Measurements from ENCODE around the gene CNKSR1. TPM values are rescaled to one million over a fixed set of nuclear protein-coding genes. Genes with fewer than 3 reads are reported as not detected.

The CNKSR1 gene
- total RNA-seq, 1 experiment from 2014 or later: 32.1 TPM

- no peaks in the 10 kb centered on the region for H3F3A ChIP-seq (ENCODE audit: low read length, unreplicated experiment)
- ChIA-PET POLR2A (ENCODE audit: unreplicated experiment) (no interaction called here), CTCF (interaction anchor here (0.5 kb wide), 1 partner anchor 191 kb away, joined by 4 read pairs; the partner anchor contains the start of gene PAFAH2)
- H3K27ac ChIP-seq (ENCODE audit: low read length): no peak overlapping the region
- H3K9me3 ChIP-seq (ENCODE audit: low read length): no peaks in the 10 kb centered on the region
- no peak overlapping the region for H2AFZ ChIP-seq (ENCODE audit: low read length)
- H3K79me2 ChIP-seq (ENCODE audit: low read length): no peaks in the 10 kb centered on the region
- no peak overlapping the region for H3K9ac ChIP-seq (ENCODE audit: low read length)
- peaks cover 7% of the 10 kb centered on the region; the same call in 1 of the 2 replicates for H3K36me3 ChIP-seq (ENCODE audit: low read depth, low read length)
- H3K9me2 ChIP-seq (replicated peaks; ENCODE audit: low read length): no peaks in the 10 kb centered on the region
- no peaks in the 10 kb centered on the region for H3K4me1 ChIP-seq (ENCODE audit: insufficient read depth, low read length)
- TF ChIP-seq EZH2 (IDR thresholded peaks at IDR 0.05; ENCODE audit: low read length, unreplicated experiment) (no peak), EZH2phosphoT487 (IDR thresholded peaks at IDR 0.05; ENCODE audit: borderline replicate concordance, low read length) (no peak), CTCF (conservative IDR thresholded peaks at IDR 0.05; ENCODE audit: low read depth, low read length) (no peak)
- no peak overlapping the region for H3K4me3 ChIP-seq (ENCODE audit: low read length)
- H4K20me1 ChIP-seq (ENCODE audit: low read length): no peaks in the 10 kb centered on the region
- ATAC-seq: no peak
- no TSS peak for BruUV-seq (replicated peaks)
- H3K4me2 ChIP-seq (ENCODE audit: low read length): no peak overlapping the region
- intact Hi-C loops (cut with micrococcal nuclease): no loop called here
- H3K27me3 ChIP-seq (ENCODE audit: low read length): no peaks in the 10 kb centered on the region
- DNase-seq: no peak
Observed at GRCh38 chr1:26188477-26188876, 11.2 kb downstream of the CNKSR1 start.

GRCh38 chr1:26189331-26189730 is 12.0 kb downstream of the CNKSR1 start:
- no peak overlapping the region for H2AFZ ChIP-seq (ENCODE audit: low read length)
- no peaks in the 10 kb centered on the region for H4K20me1 ChIP-seq (ENCODE audit: low read length)
- ChIA-PET POLR2A (ENCODE audit: unreplicated experiment) (no interaction called here), CTCF (interaction anchor here (0.6 kb wide), 2 partner anchors 578 to 1549 kb away, joined by 3 to 7 read pairs; no protein-coding TSS in a partner anchor)
- DNase-seq (no peak), ATAC-seq (no peak)
- no peak overlapping the region for H3K27ac ChIP-seq (ENCODE audit: low read length)
- H3F3A ChIP-seq (ENCODE audit: low read length, unreplicated experiment): no peaks in the 10 kb centered on the region
- intact Hi-C loops (cut with micrococcal nuclease): no loop called here
- no peaks in the 10 kb centered on the region for H3K27me3 ChIP-seq (ENCODE audit: low read length)
- H3K9me3 ChIP-seq (ENCODE audit: low read length): no peaks in the 10 kb centered on the region
- H3K9ac ChIP-seq (ENCODE audit: low read length): no peak overlapping the region
- no peak overlapping the region for H3K4me3 ChIP-seq (ENCODE audit: low read length)
- no peaks in the 10 kb centered on the region for H3K9me2 ChIP-seq (replicated peaks; ENCODE audit: low read length)
- no peak overlapping the region for H3K4me2 ChIP-seq (ENCODE audit: low read length)
- H3K4me1 ChIP-seq (ENCODE audit: insufficient read depth, low read length): no peaks in the 10 kb centered on the region
- no peaks in the 10 kb centered on the region for H3K79me2 ChIP-seq (ENCODE audit: low read length)
- H3K36me3 ChIP-seq (ENCODE audit: low read depth, low read length): peaks cover 7% of the 10 kb centered on the region; the same call in 1 of the 2 replicates
- TF ChIP-seq EZH2 (IDR thresholded peaks at IDR 0.05; ENCODE audit: low read length, unreplicated experiment) (no peak), EZH2phosphoT487 (IDR thresholded peaks at IDR 0.05; ENCODE audit: borderline replicate concordance, low read length) (no peak), CTCF (conservative IDR thresholded peaks at IDR 0.05; ENCODE audit: low read depth, low read length) (no peak)
- TSS peak; percentile 48 for BruUV-seq (replicated peaks)

GRCh38 chr1:26189751-26190275 is 12.5 kb downstream of the CNKSR1 start:
- Histone ChIP-seq H3K79me2 (ENCODE audit: low read length) (no peaks in the 10 kb centered on the region), H3K27me3 (ENCODE audit: low read length) (no peaks in the 10 kb centered on the region), H3K36me3 (ENCODE audit: low read depth, low read length) (peaks cover 7% of the 10 kb centered on the region; the same call in 1 of the 2 replicates), H3F3A (ENCODE audit: low read length, unreplicated experiment) (no peaks in the 10 kb centered on the region), H3K4me1 (ENCODE audit: insufficient read depth, low read length) (no peaks in the 10 kb centered on the region), H3K4me2 (ENCODE audit: low read length) (no peak overlapping the region), H3K9ac (ENCODE audit: low read length) (no peak overlapping the region), H4K20me1 (ENCODE audit: low read length) (no peaks in the 10 kb centered on the region), H3K9me3 (ENCODE audit: low read length) (no peaks in the 10 kb centered on the region), H2AFZ (ENCODE audit: low read length) (no peak overlapping the region), H3K27ac (ENCODE audit: low read length) (no peak overlapping the region), H3K4me3 (ENCODE audit: low read length) (no peak overlapping the region), H3K9me2 (replicated peaks; ENCODE audit: low read length) (no peaks in the 10 kb centered on the region)
- TF ChIP-seq CTCF (conservative IDR thresholded peaks at IDR 0.05; ENCODE audit: low read depth, low read length): 0 out of 2 replicates have a peak, but pooled peaks have one; percentile 15
- TF ChIP-seq EZH2 (IDR thresholded peaks at IDR 0.05; ENCODE audit: low read length, unreplicated experiment): no peak
- no peak for TF ChIP-seq EZH2phosphoT487 (IDR thresholded peaks at IDR 0.05; ENCODE audit: borderline replicate concordance, low read length)
- BruUV-seq (replicated peaks): no TSS peak
- intact Hi-C loops (cut with micrococcal nuclease): no loop called here
- no peak for ATAC-seq
- no peak for DNase-seq
- CTCF ChIA-PET: interaction anchor here (0.6 to 1.0 kb wide), 3 partner anchors 44 to 1550 kb away, joined by 3 to 7 read pairs (median 4); partner anchors contain the start of gene CEP85
- POLR2A ChIA-PET (ENCODE audit: unreplicated experiment): no interaction called here

Measured in PC-3 (cell line).